Ishikawa (cell line): ENCODE results near the gene MAGI1.

Source experiments
- CEBPB ChIP-seq: IDR thresholded peaks from 2 replicates; pipeline ENCODE4 v1.6.1; 2012
- EGR1 ChIP-seq: IDR thresholded peaks from 2 replicates; pipeline ENCODE4 v1.6.1; 2012
- EP300 ChIP-seq: IDR thresholded peaks from 2 replicates; pipeline ENCODE4 v1.6.1; 2012; ENCODE audit warnings: borderline replicate concordance
- NFIC ChIP-seq: IDR thresholded peaks from 2 replicates; pipeline ENCODE4 v1.6.1; 2012
- RAD21 ChIP-seq: IDR thresholded peaks from 2 replicates; pipeline ENCODE4 v1.6.1; 2012; ENCODE audit warnings: low read depth
- TEAD4 ChIP-seq: IDR thresholded peaks from 2 replicates; pipeline ENCODE4 v1.6.1; 2012
- USF1 ChIP-seq: IDR thresholded peaks from 2 replicates; pipeline ENCODE4 v1.6.1; 2012
- YY1 ChIP-seq: IDR thresholded peaks from 2 replicates; pipeline ENCODE4 v1.6.1; 2012; ENCODE audit warnings: low read depth
- ZBTB7A ChIP-seq: IDR thresholded peaks from 2 replicates; pipeline ENCODE4 v1.6.1; 2012; ENCODE audit warnings: low read depth
- TF ChIP-seq, protein P1 (sequence below): IDR thresholded peaks from 2 replicates; pipeline ENCODE4 v1.6.1; 2012

DNA sequence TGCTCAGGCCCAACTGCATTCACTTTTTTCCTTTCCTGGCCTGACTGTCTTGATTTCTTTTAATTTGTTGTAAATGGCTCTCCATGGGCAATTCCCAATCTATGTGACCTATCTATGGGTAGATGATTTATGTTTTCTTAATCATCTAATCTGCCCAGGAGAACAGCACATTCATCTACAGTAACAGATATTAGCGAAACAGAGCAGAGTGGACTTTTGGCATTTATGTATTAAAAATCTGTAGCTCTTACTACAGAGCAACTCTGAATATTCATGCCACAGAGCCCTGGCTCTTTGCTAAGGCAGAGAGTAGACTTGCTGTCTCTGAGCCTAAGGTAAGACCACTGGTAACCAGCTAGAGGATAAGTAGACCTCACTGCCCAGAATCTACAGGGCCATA is 676.0 kb downstream of the MAGI1 start:
- TF ChIP-seq, protein P1, sequence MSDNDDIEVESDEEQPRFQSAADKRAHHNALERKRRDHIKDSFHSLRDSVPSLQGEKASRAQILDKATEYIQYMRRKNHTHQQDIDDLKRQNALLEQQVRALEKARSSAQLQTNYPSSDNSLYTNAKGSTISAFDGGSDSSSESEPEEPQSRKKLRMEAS = no peak
- TF ChIP-seq CEBPB (no peak), ZBTB7A (no peak), YY1 (no peak), NFIC (no peak), EGR1 (no peak), USF1 (no peak), TEAD4 (no peak), RAD21 (no peak), EP300 (no peak)
